SJCRH30 (cell line): ENCODE data around the gene RSAD2. TPM values are rescaled to one million over a fixed set of nuclear protein-coding genes. Genes with fewer than 3 reads are reported as not detected.

Experiments used
- DNase-seq, 2 experiments: peaks; one replicate each; pipeline ENCODE4 v3.0.0-alpha.2; 2015 to 2020
- H3K27ac ChIP-seq: fragments of 250-450 bp; sonication (Bioruptor Pico); 2 replicates; pipeline ENCODE4 v1.5.1; 2020; ENCODE audit warnings: mild to moderate bottlenecking, moderate library complexity
- H3K27me3 ChIP-seq: fragments of 250-450 bp; sonication (Bioruptor Pico); 2 replicates; pipeline ENCODE4 v1.5.1; 2020; ENCODE audit warnings: mild to moderate bottlenecking, moderate library complexity
- H3K36me3 ChIP-seq: fragments of 250-450 bp; sonication (Bioruptor Pico); 2 replicates; pipeline ENCODE4 v1.5.1; 2020; ENCODE audit warnings: mild to moderate bottlenecking, moderate library complexity
- H3K4me1 ChIP-seq: fragments of 250-450 bp; sonication (Bioruptor Pico); 2 replicates; pipeline ENCODE4 v1.5.1; 2020; ENCODE audit warnings: mild to moderate bottlenecking, moderate library complexity
- H3K4me3 ChIP-seq: fragments of 250-450 bp; sonication (Bioruptor Pico); 2 replicates; pipeline ENCODE4 v1.5.1; 2020; ENCODE audit warnings: mild to moderate bottlenecking, moderate library complexity
- H3K9me3 ChIP-seq: fragments of 250-450 bp; sonication (Bioruptor Pico); replicated peaks from 2 replicates; pipeline ENCODE4 v1.5.1; 2020; ENCODE audit warnings: mild to moderate bottlenecking, moderate library complexity
- total RNA-seq: library from RNA; depleted of rRNA; stranded (reverse); fragments of >200 nt; shearing (Covaris generic); gene quantifications from 2 replicates; pipeline ENCODE4 v1.2.3, GENCODE V29; 2014; rRNA removed

The RSAD2 gene
- total RNA-seq, 1 experiment from 2014 or later: not detected

DNA sequence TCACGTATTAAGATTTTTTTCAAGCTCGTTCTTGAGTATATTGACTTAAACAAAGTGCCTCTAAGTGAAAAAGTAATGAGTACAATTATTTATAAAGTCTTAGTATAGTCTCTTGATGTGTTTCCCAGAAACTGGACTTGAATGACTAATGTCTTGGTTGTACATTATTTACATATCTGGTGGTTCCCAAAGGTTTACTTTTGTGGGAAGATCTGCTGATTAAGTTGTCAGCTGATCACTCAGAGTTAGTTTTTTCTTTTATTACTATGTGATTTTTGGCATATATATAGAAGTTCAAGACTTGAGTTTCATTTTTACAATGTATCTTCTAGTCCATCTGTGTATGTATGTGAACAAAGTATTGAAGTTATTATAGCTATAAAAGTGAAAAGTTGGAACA is 69.1 kb downstream of the RSAD2 start:
- Histone ChIP-seq H3K4me3 (no peak overlapping the region), H3K27me3 (no peaks in the 10 kb centered on the region), H3K4me1 (no peaks in the 10 kb centered on the region), H3K27ac (no peak overlapping the region), H3K36me3 (no peaks in the 10 kb centered on the region), H3K9me3 (no peaks in the 10 kb centered on the region)
- DNase-seq: no peak

Other genes starting within 250 kb of the RSAD2 start
- not detected in 2 replicates for gene CMPK2, start 11.9 kb upstream of the RSAD2 start, total RNA-seq
- 14.4 and 14.9 TPM in 2 replicates for gene RNF144A, start 39.6 kb downstream of the RSAD2 start, total RNA-seq